HepG2 (cell line): ENCODE data around the gene MARCHF2. TPM values are rescaled to one million over a fixed set of nuclear protein-coding genes. Genes with fewer than 3 reads are reported as not detected.

ENCODE experiments used
- CREB3 ChIP-seq: sonication (generic); formaldehyde crosslinking; IDR thresholded peaks from 2 replicates; pipeline ENCODE4 v1.5.0; 2020; ENCODE audit warnings: missing genetic modification reagents
- DNMT1 ChIP-seq: sonication (generic); formaldehyde crosslinking; IDR thresholded peaks from 2 replicates; pipeline ENCODE4 v1.5.1; 2020; ENCODE audit warnings: mild to moderate bottlenecking, missing genetic modification reagents
- ERF ChIP-seq: IDR thresholded peaks from 2 replicates; pipeline ENCODE4 v1.6.1; 2018; ENCODE audit warnings: missing biosample characterization, missing genetic modification reagents
- FOXO1 ChIP-seq: sonication (generic); formaldehyde crosslinking; IDR thresholded peaks from 2 replicates; pipeline ENCODE4 v1.4.0; 2020; ENCODE audit warnings: missing genetic modification reagents
- HDAC1 ChIP-seq: sonication (generic); formaldehyde crosslinking; IDR thresholded peaks from 2 replicates; pipeline ENCODE4 v1.5.1; 2020; ENCODE audit warnings: mild to moderate bottlenecking, missing genetic modification reagents
- HNF4A ChIP-seq: sonication (generic); formaldehyde crosslinking; IDR thresholded peaks from 2 replicates; pipeline ENCODE4 v1.4.0; 2020; ENCODE audit warnings: missing genetic modification reagents
- HOXA7 ChIP-seq: sonication (generic); formaldehyde crosslinking; IDR thresholded peaks from 2 replicates; pipeline ENCODE4 v1.8.1; 2022; ENCODE audit warnings: mild to moderate bottlenecking, missing genetic modification reagents, moderate library complexity
- IKZF4 ChIP-seq: sonication (generic); formaldehyde crosslinking; IDR thresholded peaks from 2 replicates; pipeline ENCODE4 v1.5.1; 2020; ENCODE audit warnings: borderline replicate concordance, mild to moderate bottlenecking, low read depth, missing genetic modification reagents; ENCODE audit errors: not compliant biosample characterization
- LCORL ChIP-seq, 2 experiments: fragments of 450-650 bp in 1 of 2; sonication (generic) in 1 of 2; formaldehyde crosslinking in 1 of 2; IDR thresholded peaks; 2 replicates each; pipeline versions ENCODE4 v1.5.0 to v1.6.1; 2017 to 2020; ENCODE audit warnings: antibody characterized with exemption in 1 of 2, missing genetic modification reagents in 1 of 2
- NR2C2 ChIP-seq: sonication (generic); formaldehyde crosslinking; IDR thresholded peaks from 2 replicates; pipeline ENCODE4 v1.4.0; 2020; ENCODE audit warnings: missing genetic modification reagents, mild to moderate bottlenecking, moderate library complexity, borderline replicate concordance
- PATZ1 ChIP-seq: sonication (generic); formaldehyde crosslinking; IDR thresholded peaks from 2 replicates; pipeline ENCODE4 v1.4.0; 2020; ENCODE audit warnings: missing genetic modification reagents
- PLRG1 ChIP-seq: fragments of 450-650 bp; conservative IDR thresholded peaks from 2 replicates; pipeline ENCODE4 v1.6.1; 2016
- SOX6 ChIP-seq, 2 experiments: fragments of 450-650 bp in 1 of 2; sonication (generic) in 1 of 2; formaldehyde crosslinking in 1 of 2; IDR thresholded peaks; 2 replicates each; pipeline versions ENCODE4 v1.4.0 to v1.6.1; 2017 to 2020; ENCODE audit warnings: antibody characterized with exemption in 1 of 2, mild to moderate bottlenecking in 1 of 2, missing genetic modification reagents in 1 of 2
- STAG1 ChIP-seq: sonication (generic); formaldehyde crosslinking; IDR thresholded peaks from 2 replicates; pipeline ENCODE4 v1.4.0; 2020; ENCODE audit warnings: missing genetic modification reagents
- ZNF598 ChIP-seq: sonication (generic); formaldehyde crosslinking; IDR thresholded peaks from 2 replicates; pipeline ENCODE4 v1.5.1; 2020; ENCODE audit warnings: mild to moderate bottlenecking, missing genetic modification reagents, borderline replicate concordance
- polyA plus RNA-seq, 8 experiments: library from polyadenylated mRNA; depleted of rRNA in 3 of 8; stranded (reverse) in 7 of 8; unstranded in 1 of 8; fragments of >200 nt; fragmentation: Illumina TruSeq in 4 of 8; extraction: Trizol in 4 of 8; gene quantifications; 2 replicates each; pipeline versions ENCODE4 v1.2.1 to v1.2.3, GENCODE V29; 2011 to 2016; ENCODE audit warnings: low read depth in 4 of 8, missing spikeins in 1 of 8, mixed read lengths in 1 of 8; ENCODE audit not compliant: insufficient read depth in 1 of 8
- total RNA-seq, 5 experiments: library from RNA; depleted of rRNA; stranded (reverse); fragments of >200 nt; fragmentation: Illumina TruSeq; extraction: Trizol; gene quantifications; 2 replicates each; pipeline ENCODE4 v1.2.3, GENCODE V29; 2016; ENCODE audit warnings: low read depth in 1 of 5
- TF ChIP-seq, protein P1 (sequence below): sonication (generic); formaldehyde crosslinking; IDR thresholded peaks from 2 replicates; pipeline ENCODE4 v1.4.0; 2020; ENCODE audit warnings: missing genetic modification reagents
- TF ChIP-seq, protein P2 (sequence below): sonication (generic); formaldehyde crosslinking; IDR thresholded peaks from 2 replicates; pipeline ENCODE4 v1.8.1; 2023; ENCODE audit warnings: mild to moderate bottlenecking, inconsistent platforms, moderate library complexity, missing genetic modification reagents, borderline replicate concordance

Gene MARCHF2
- total and polyA plus RNA-seq, 2 of the 13 experiments (the other 11 are each of a cell fraction or from before 2014, with no cell fraction given) = 12.7 to 13.0 TPM

DNA sequence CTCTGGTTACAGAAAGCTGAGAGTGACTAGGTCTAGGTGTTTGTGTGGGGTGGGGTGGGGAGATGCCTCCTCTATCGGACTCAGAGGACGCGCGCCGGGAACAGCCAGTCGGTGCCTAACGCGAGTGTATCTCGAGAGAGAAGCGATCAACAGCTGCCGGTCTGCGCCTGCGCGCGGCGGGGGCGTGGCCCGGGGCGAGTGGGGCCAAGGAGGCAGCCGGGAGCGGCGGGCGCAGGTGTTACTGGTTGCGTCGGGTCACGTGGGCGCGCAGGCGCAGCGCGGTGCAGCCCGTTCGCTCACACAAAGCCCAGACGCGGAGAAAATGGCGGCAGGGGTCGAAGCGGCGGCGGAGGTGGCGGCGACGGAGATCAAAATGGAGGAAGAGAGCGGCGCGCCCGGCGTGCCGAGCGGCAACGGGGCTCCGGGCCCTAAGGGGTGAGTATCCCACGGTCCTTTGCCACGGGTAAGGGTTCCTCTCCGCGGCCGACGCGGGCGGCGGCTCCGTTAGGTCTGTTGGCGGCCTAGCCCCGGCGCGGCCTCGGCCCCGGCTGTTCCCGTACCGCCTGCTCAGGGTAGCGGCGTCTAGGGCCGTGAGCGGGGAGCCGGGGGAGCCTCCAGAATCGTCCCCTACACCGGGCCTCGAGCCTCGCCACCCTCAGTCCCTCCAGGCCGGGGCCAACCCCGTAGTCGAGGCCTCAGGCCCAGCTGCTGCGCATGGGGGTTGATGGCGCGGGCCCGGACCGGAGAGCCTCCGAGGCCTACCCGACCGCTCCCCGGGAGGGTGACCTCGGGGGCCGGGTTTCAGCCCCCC, 31.8 kb downstream of the MARCHF2 start, which contains the start of gene HNRNPM (continued):
- TF ChIP-seq, protein P1, sequence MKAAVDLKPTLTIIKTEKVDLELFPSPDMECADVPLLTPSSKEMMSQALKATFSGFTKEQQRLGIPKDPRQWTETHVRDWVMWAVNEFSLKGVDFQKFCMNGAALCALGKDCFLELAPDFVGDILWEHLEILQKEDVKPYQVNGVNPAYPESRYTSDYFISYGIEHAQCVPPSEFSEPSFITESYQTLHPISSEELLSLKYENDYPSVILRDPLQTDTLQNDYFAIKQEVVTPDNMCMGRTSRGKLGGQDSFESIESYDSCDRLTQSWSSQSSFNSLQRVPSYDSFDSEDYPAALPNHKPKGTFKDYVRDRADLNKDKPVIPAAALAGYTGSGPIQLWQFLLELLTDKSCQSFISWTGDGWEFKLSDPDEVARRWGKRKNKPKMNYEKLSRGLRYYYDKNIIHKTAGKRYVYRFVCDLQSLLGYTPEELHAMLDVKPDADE (CRISPR knock-in tag) = peak; percentile 75; the same call in 1 of the 2 replicates
- TF ChIP-seq LCORL (IDR thresholded peaks at IDR 0.05) = no peak
- peak; percentile 67; the same call in 1 of the 2 replicates for TF ChIP-seq LCORL (CRISPR knock-in tag; IDR thresholded peaks at IDR 0.05)
- TF ChIP-seq SOX6 (IDR thresholded peaks at IDR 0.05) = no peak
- peak; percentile 2; the same call in 1 of the 2 replicates for TF ChIP-seq SOX6 (CRISPR knock-in tag; IDR thresholded peaks at IDR 0.05)
- peak; percentile 71 for TF ChIP-seq ERF (CRISPR knock-in tag)
- TF ChIP-seq, protein P2, sequence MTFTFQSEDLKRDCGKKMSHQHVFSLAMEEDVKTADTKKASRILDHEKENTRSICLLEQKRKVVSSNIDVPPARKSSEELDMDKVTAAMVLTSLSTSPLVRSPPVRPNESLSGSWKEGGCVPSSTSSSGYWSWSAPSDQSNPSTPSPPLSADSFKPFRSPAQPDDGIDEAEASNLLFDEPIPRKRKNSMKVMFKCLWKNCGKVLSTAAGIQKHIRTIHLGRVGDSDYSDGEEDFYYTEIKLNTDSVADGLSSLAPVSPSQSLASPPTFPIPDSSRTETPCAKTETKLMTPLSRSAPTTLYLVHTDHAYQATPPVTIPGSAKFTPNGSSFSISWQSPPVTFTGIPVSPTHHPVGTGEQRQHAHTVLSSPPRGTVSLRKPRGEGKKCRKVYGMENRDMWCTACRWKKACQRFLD = peak; percentile 85; the same call in 1 of the 2 replicates
- no peak for TF ChIP-seq PLRG1
- peak; percentile 66 for TF ChIP-seq NR2C2 (CRISPR knock-in tag)
- peak; percentile 85 for TF ChIP-seq IKZF4
- peak; percentile 10; the same call in 1 of the 2 replicates for TF ChIP-seq PATZ1 (CRISPR knock-in tag)
- TF ChIP-seq HDAC1 = peak; percentile 12; the same call in 1 of the 2 replicates
- no peak for TF ChIP-seq HOXA7 (CRISPR knock-in tag)
- TF ChIP-seq ZNF598 = peak; percentile 72; the same call in 1 of the 2 replicates
- TF ChIP-seq HNF4A = no peak
- no peak; the same call in 1 of the 2 replicates for TF ChIP-seq FOXO1 (CRISPR knock-in tag)
- 0 out of 2 replicates have a peak, but pooled peaks have one; percentile 80 for TF ChIP-seq CREB3 (CRISPR knock-in tag)
- TF ChIP-seq DNMT1 (CRISPR knock-in tag) = 0 out of 2 replicates have a peak, but pooled peaks have one; percentile 21
- TF ChIP-seq STAG1 (CRISPR knock-in tag) = 0 out of 2 replicates have a peak, but pooled peaks have one; percentile 7
